GM19324 (cell line): ENCODE measurements around the gene SLK.
A peak's percentile ranks its signal among the peaks of the same experiment; 100 is the strongest.

Experiments
- ATAC-seq: cut with Tn5 transposase; IDR thresholded peaks from one replicate; pipeline ENCODE4 v1.9.1; 2021; ENCODE audit warnings: mild to moderate bottlenecking, moderate library complexity; ENCODE audit not compliant: unreplicated experiment, low FRiP score

SLK gene

GRCh38 chr10:103939522-103939921 lies 27.4 kb upstream of the SLK start:
- ATAC-seq, result no peak

DNA sequence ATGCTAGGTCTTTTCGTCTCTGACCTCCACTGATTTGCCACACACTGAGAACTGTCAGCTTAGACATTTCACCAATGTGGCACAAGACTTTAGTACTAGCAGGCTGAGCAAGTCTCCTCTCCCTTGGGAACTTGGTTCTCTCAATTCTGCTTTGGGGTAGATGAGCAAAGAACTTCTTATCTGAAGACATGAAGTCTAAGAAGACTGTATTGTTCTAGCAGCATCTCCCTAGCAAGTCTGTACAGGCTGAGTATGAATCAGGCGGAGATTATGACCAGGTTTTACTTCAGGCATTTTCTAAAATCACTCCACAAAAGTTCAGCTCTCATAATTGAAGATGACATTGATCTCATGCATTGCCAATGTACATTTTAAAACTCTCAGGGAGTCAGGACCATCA lies 25.1 kb upstream of the SLK start:
- ATAC-seq, result no peak

DNA sequence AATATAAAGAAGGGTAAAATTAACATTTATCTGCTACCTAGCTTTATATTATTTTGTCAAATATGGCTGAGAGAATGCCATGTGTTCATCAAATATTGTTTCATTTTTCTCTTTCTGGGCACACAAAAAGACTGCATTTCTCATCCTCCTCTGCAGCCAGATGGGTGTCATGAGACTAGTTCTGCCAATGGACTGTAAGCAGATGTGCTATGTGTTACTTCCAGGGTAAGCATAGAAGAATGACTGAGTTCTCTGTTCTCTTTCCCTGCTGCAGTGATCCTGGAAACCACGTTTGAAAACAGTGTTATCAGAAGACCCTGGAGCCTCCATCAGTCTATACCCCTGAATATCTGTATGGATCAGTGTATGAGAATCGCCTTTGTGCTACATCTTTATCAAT lies 24.1 kb upstream of the SLK start:
- ATAC-seq, result no peak

DNA sequence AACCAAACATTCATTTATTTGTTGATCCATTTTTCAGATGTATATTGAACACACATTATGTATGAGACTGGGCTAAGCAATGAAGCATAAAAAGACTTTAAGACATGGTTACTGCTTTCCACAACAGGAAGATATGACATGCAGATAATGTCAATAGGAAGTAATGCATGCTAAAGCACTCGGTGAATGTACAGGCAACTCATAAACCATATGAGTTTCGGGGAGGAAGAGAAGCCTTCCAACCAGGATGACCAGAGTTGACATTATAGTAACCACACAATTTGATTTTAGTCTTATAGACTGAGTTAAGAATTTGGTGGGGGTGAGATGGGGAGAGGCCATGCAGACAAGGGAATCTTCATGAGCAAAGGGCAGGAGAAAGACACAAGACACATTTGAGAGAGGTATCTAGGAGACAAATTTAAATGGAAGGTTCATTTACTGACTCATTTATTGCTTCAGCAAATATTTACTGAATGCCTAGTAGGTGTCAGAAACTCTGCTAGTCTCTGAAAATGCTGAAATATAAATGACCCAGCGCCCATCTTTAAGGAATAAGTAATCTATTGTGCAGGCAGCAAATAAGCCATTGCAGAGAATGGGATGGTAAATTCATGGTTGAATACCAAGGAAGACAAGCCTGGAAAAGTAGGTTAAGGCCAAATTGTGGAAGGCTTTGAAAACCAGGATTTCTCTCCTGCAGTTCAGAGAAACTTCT lies 19.0 kb upstream of the SLK start:
- no peak for ATAC-seq

DNA sequence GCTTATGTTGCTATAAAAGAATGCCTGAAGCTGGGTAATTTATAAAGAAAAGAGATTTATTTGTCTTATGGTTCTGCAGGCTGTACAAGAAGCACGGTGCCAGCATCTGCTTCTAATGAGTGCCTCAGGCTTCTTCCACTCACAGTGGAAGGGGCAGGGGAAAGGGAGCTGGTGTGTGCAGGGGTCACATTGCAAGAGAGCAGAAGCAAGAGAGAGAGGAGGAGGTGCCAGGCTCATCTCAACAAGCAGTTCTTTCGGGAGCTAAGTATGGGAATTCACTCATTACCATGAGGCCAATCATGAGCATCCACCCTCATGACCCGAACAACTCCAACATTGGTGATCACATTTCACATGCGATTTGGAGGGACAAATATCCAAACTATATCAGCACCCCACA lies 17.2 kb upstream of the SLK start:
- ATAC-seq, result no peak

- ATAC-seq, result no peak
Measured at GRCh38 chr10:103951183-103951582, 15.8 kb upstream of the SLK start.

DNA sequence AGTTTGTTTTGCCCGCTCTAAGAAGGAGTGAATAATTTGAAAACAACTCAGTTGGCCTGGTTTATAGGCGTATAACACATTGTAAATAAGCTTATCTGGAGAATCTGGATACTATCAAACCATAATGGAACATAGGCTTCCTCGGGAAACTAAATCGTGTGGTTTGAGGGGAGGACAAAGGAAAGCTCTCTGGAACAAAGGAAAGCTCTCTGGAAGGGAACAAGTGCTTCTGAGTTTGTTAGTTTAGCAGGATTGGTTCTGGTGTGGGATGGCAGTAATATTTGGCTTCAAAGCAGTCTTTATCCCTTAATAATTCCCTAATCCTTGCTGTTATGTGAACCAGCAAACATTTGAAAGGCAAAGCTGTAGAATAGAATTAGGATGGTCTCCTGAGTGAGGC lies 15.0 kb upstream of the SLK start:
- no peak for ATAC-seq

GRCh38 chr10:103954543-103954942 lies 12.4 kb upstream of the SLK start:
- no peak for ATAC-seq

DNA sequence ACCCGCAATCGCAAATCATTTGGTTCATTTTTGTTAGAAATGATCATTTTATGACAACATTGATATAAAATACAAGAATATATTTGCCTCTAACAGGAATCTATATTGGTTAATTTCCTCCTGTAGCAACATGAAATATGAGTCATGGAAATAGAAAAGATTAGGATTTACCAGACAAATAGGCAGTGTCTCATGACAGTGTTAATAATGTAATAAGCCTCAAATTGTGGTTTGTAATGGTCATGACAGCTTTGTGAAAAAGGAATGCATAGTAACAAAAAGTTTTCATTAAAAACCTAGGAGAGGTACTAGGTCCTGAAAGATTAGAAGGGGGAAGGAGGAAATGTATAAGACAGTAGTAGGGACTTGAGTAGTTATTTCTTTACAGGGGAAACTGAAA lies 7.9 kb upstream of the SLK start:
- ATAC-seq, result no peak

GRCh38 chr10:103960103-103960502 lies 6.8 kb upstream of the SLK start:
- no peak for ATAC-seq

GRCh38 chr10:103967448-103968071 lies 620 bp downstream of the SLK start:
- peak; percentile 55 for ATAC-seq

DNA sequence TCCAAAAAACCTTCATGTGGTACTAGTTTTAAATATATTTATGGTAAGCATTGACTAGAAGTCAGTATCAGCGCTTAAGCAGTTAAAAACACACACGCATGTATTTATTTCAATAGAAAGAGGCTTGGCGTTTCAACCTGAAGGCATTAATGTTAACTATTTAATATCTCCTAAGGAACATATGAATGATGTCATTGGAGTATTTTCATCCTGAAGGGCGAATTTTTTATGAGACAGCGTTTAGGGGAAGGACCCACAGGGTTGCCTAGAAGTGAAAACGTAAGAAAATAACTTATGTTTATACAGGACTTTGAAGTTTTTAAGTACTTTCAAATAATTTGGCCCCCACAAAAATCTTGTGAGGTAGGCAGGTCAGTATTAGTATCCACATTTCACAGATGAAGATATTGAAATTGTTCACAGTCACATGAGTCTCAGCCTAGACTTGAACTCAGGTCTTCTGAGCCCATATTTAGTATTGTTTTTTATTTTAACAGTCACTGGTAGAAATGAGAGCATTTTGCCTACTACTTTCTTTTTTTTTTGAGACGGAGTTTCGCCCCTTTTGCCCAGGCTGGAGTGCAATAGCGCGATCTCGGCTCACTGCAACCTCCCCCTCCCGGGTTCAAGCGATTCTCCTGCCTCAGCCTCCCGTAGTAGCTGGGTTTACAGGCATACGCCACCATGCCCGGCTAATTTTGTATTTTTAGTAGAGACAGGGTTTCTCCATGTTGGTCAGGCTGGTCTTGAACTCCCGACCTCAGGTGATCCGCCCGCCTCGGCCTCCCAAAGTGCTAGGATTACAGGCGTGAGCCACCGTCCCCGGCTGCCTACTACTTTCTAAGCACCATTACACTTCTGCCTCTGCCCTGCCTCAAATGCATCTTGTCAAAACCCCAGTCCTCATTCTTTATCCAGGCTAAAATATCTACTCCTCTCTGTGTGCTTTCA lies 1.8 kb downstream of the SLK start:
- no peak for ATAC-seq

GRCh38 chr10:103969436-103969835 lies 2.5 kb downstream of the SLK start:
- ATAC-seq, result no peak

GRCh38 chr10:103969857-103970627 lies 3.1 kb downstream of the SLK start:
- ATAC-seq, result no peak

GRCh38 chr10:103975169-103975568 lies 8.2 kb downstream of the SLK start:
- ATAC-seq, result no peak

- no peak for ATAC-seq
Measured at GRCh38 chr10:103977204-103977603, 10.3 kb downstream of the SLK start.

- ATAC-seq, result no peak
Measured at GRCh38 chr10:103979530-103979929, 12.6 kb downstream of the SLK start.

DNA sequence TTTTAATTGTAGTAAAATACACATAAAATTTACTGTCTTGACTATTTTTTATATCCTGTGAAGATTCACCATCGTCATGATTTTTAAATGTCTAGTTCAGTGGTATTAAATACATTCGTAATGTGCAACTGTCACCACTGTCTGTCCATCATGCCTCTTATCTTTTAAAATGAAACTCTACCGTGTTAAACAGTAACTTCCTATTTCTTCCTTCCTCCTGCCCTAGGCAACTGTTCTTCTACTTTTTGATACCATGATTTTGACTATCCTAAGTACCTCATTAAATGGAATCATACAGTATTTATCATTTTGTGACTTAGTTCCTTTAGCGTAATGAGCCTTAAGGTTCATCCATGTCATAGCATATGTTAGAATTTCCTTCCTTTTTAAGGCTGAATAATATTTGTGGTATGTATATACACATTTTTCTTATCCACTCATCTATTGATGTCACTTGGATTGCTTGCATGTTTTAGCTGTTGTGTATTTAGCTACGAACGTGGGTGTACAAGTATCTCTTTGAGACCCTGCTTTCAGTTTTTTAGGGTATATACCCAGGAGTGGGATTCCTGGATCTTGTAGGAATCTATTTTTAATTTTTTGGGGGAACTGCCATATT lies 13.5 kb downstream of the SLK start:
- no peak for ATAC-seq

- ATAC-seq, result no peak
Measured at GRCh38 chr10:103982639-103983038, 15.7 kb downstream of the SLK start.

GRCh38 chr10:103983367-103983911 lies 16.5 kb downstream of the SLK start:
- ATAC-seq, result peak; percentile 84
